Peyer's patch (tissue), 4 donors: ENCODE data around the gene BEST4. TPM values are rescaled to one million over a fixed set of nuclear protein-coding genes. Genes with fewer than 3 reads are reported as not detected.
"Not testable (repeated sequence)": the region's sequence is repeated elsewhere in the genome, so short reads cannot be mapped to it uniquely, and the experiment has no call there.

ENCODE experiments used
- DNase-seq, 3 donors: peaks; one replicate each; pipeline ENCODE4 v3.0.0-alpha.2; 2017 to 2019
- H3K27ac ChIP-seq, 4 donors: fragments of 200-600 bp; sonication (generic); one replicate each; pipeline ENCODE4 v1.5.1; 2016 to 2019
- H3K27me3 ChIP-seq, 2 donors: fragments of 200-600 bp; sonication (generic); one replicate each; pipeline ENCODE4 v1.5.1; 2019
- H3K36me3 ChIP-seq, 3 donors: fragments of 200-600 bp; sonication (generic); one replicate each; pipeline ENCODE4 v1.5.1; 2016 to 2019
- H3K4me1 ChIP-seq, 4 donors: fragments of 200-600 bp; sonication (generic); one replicate each; pipeline ENCODE4 v1.5.1; 2016 to 2019
- H3K4me3 ChIP-seq, 4 donors: fragments of 200-600 bp; sonication (generic); 1 replicate in 3 of 4; 2 replicates in 1 of 4; pipeline ENCODE4 v1.5.1; 2016 to 2019; ENCODE audit warnings: mild to moderate bottlenecking in 1 of 4
- H3K9me3 ChIP-seq, 4 donors: fragments of 200-600 bp; sonication (generic); one replicate each; pipeline ENCODE4 v1.5.1; 2016 to 2019; ENCODE audit warnings: mild to moderate bottlenecking in 1 of 4
- CTCF ChIP-seq, 6 experiments: fragments of 450-650 bp in 4 of 6; fragments of 200-600 bp in 2 of 6; sonication (generic) in 1 of 6; IDR thresholded peaks; one replicate each; pipeline ENCODE4 v1.5.1; 2017 to 2019; ENCODE audit warnings: antibody characterized with exemption in 6 of 6, mild to moderate bottlenecking in 3 of 6, moderate library complexity in 1 of 6
- POLR2A ChIP-seq, 2 donors: fragments of 450-650 bp; IDR thresholded peaks; one replicate each; pipeline ENCODE4 v1.5.1; 2017; ENCODE audit warnings: antibody characterized with exemption in 2 of 2, mild to moderate bottlenecking in 2 of 2, moderate library complexity in 2 of 2
- total RNA-seq, 4 donors: library from RNA; depleted of rRNA; stranded (reverse); fragments of >200 nt; gene quantifications; one replicate each; pipeline ENCODE4 v1.1.0, GENCODE V29; 2016

Gene BEST4
- total RNA-seq, 4 donors from 2014 or later = 5.0 to 59.8 (median 28.6) TPM

DNA sequence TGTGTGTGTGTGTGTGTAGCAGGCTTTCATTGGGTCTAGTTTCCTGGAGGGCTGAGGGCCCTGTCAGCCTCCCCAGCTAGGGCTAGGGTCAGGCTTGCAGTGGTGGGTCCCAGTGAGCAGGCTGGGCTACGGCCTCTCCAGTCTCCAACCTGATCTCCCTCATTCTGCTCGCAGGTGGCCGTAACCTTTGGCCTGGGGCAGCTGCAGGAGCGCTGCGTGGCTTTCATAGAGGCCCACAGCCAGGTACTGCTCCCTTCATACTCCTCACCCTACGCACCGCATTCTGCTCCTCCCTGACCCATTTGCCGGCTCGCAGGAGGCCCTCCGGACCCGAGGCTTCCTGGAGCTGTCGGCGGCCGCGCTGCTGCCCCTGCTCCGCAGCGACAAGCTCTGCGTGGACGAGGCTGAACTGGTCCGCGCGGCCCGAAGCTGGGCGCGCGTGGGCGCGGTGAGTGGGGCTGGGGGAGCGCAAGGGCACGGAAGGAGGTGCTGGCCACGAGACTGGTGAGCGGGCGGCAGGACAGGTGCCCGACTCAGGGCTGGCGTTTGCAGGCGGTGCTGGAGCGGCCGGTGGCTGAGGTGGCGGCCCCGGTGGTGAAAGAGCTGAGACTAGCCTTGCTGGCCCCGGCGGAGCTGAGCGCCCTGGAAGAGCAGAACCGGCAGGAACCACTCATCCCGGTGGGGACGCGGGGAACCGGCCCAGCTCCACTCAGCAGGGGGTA is 25.0 kb upstream of the BEST4 start:
- TF ChIP-seq POLR2A (IDR thresholded peaks at IDR 0.05) (no peak), CTCF (IDR thresholded peaks at IDR 0.05) (no peak)
- H3K4me3 ChIP-seq = peak overlapping the region; percentile 36 to 73 (median 58)
- H3K36me3 ChIP-seq = no peaks in the 10 kb centered on the region
- DNase-seq = peak in 2 of 3 donors; percentile 52 to 60
- peaks cover 0 to 38% (median 32%) of the 10 kb centered on the region in 4 donors for H3K4me1 ChIP-seq
- no peaks in the 10 kb centered on the region for H3K27me3 ChIP-seq
- H3K27ac ChIP-seq = peak overlapping the region; percentile 76 to 92 (median 88)
- no peaks in the 10 kb centered on the region for H3K9me3 ChIP-seq

DNA sequence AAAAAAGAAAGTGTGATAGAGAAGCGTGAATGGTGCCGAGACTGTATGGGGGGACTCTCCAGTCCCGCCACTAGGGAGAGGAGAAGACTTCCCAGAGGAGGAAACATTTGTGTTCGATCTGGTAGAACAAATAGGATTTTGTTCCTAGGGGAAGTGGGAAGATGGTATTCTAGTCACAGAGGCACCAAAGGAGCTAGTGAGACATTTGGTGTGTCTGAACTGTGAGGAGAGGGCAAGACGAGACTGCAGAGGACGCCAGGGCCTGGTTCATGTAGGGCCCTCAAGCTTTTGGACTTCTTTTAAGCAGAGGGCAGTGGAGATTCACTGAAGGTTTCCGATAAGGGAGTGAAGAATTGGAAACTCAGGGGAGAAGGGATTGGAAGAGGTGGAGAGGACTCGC is 23.3 kb upstream of the BEST4 start:
- Histone ChIP-seq H3K27me3 (no peaks in the 10 kb centered on the region), H3K27ac (peak overlapping the region; percentile 25 to 98 (median 96)), H3K9me3 (no peaks in the 10 kb centered on the region), H3K4me1 (peaks cover 13 to 55% (median 49%) of the 10 kb centered on the region in 4 donors), H3K36me3 (peaks cover 0 to 2% (median 0%) of the 10 kb centered on the region in 3 donors), H3K4me3 (no peak overlapping the region)
- peak in 2 of 3 donors; percentile 11 to 25 for DNase-seq
- TF ChIP-seq CTCF (IDR thresholded peaks at IDR 0.05) (no peak), POLR2A (IDR thresholded peaks at IDR 0.05) (no peak)

GRCh38 chr1:44810762-44811105 is 22.8 kb upstream of the BEST4 start:
- not testable (repeated sequence) for H3K27me3 ChIP-seq, H3K4me3 ChIP-seq, H3K9me3 ChIP-seq, H3K36me3 ChIP-seq
- peak overlapping the region; percentile 94 to 98 (median 96) for H3K27ac ChIP-seq
- H3K4me1 ChIP-seq = peaks cover 13 to 59% (median 51%) of the 10 kb centered on the region in 4 donors
- peak in 1 of 3 donors; percentile 33 for DNase-seq

GRCh38 chr1:44810101-44810761 is 22.3 kb upstream of the BEST4 start:
- Histone ChIP-seq H3K4me3 (peak overlapping the region in 1 of 4 donors; percentile 1), H3K4me1 (peaks cover 13 to 59% (median 51%) of the 10 kb centered on the region in 4 donors), H3K27ac (peak overlapping the region; percentile 94 to 98 (median 96)), H3K36me3 (peaks cover 0 to 12% (median 0%) of the 10 kb centered on the region in 3 donors), H3K27me3 (no peaks in the 10 kb centered on the region), H3K9me3 (no peaks in the 10 kb centered on the region)
- TF ChIP-seq POLR2A (IDR thresholded peaks at IDR 0.05) (no peak), CTCF (IDR thresholded peaks at IDR 0.05) (no peak)
- DNase-seq = peak; percentile 54 to 67 (median 63)

DNA sequence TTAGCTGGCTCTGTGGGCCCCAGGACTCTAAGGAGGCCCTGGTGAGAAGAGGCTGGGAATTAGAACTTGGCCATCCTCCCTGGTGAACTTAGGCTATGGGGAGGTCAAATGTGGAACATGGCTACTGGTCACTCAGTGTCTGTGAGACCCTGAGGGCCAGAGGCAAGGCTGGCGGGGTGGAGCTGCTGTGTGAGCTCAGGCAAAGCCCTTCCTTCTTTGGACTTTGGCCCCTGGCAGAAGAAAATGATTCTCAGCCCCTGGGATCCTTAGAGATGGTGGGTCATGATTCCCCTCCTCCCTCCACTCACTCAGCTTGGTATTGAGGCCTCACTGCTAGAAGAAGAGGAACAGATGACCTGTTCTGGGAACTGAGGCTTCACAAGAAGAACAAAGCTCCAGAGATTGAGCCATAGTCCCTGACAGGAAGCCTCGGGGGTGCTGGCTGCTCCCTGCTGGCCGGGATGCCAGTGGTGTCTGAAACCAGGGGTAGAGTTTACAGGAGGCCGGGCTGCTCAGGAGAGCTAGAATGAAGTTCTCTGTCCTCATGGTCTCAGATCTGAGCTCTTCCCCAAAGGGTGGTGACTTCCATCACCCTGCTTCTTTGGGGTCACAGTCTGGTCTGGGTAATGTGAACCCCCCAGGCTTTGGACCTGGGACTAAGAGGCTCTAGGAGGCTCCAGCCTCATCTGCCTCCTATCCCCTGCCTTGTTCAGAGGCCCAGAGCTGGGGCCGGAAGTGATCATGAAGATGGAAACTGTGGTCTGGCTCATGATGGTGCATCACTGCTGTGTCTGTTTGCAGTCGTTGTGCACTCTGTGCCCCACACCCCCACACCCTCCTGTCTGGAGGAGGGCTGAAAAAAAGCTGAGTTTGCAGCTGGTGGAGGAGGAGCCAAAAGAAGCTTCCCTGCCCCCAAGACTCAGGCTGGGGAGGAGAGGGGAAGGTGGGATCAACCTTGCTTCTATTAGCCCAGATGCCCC is 21.3 kb upstream of the BEST4 start:
- no peaks in the 10 kb centered on the region for H3K9me3 ChIP-seq
- peak overlapping the region in 2 of 4 donors; percentile 0 to 30 for H3K4me3 ChIP-seq
- TF ChIP-seq POLR2A (IDR thresholded peaks at IDR 0.05) (no peak), CTCF (IDR thresholded peaks at IDR 0.05) (no peak)
- H3K27ac ChIP-seq = peak overlapping the region; percentile 94 to 98 (median 96)
- H3K4me1 ChIP-seq = peaks cover 13 to 59% (median 51%) of the 10 kb centered on the region in 4 donors
- peaks cover 0 to 20% (median 0%) of the 10 kb centered on the region in 3 donors for H3K36me3 ChIP-seq
- DNase-seq = peak; percentile 71 to 92 (median 90)
- H3K27me3 ChIP-seq = no peaks in the 10 kb centered on the region
